ENCODE data around the gene HYOU1.
"Not testable (repeated sequence)": the region's sequence is repeated elsewhere in the genome, so short reads cannot be mapped to it uniquely, and the experiment has no call there.

Gene HYOU1

GRCh38 chr11:119042927-119043326 lies 14.1 kb downstream of the HYOU1 start:
- DNase-seq: no peak

DNA sequence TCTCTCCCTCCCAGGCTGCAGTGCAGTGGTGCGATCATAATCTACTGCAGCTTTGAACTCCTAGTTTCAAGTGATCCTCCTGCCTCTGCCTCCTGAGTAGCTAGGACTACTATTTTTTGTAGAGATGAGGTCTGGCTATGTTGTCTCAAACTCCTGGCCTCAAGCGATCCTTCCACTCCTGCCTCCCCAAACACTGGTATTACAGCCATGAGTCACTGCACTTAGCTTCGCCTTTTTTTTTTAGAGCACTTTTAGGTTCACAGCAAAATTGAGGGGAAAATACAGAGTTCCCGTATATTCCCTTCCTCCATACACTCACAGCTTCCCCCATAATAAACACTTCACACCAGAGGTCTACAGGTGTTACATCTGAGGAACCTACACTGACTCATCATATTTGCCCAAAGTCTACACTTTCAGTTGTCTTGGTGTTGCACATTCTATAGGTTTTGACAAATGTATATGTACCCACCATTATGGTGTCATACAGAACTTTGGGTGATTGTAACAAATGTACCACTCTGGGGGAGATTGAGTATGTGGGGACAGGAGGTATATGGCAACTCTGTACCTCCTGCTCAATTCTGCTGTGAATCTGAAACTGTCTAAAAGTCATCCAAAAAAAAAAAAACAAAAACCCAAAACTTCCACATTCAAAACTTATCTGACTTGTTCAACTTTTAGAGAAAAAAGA lies 15.0 kb downstream of the HYOU1 start:
- DNase-seq: no peak

- DNase-seq: not testable (repeated sequence)
Measured at GRCh38 chr11:119039471-119039870, 17.5 kb downstream of the HYOU1 start.

- DNase-seq: no peak
Measured at GRCh38 chr11:119038884-119039283, 18.1 kb downstream of the HYOU1 start.

DNA sequence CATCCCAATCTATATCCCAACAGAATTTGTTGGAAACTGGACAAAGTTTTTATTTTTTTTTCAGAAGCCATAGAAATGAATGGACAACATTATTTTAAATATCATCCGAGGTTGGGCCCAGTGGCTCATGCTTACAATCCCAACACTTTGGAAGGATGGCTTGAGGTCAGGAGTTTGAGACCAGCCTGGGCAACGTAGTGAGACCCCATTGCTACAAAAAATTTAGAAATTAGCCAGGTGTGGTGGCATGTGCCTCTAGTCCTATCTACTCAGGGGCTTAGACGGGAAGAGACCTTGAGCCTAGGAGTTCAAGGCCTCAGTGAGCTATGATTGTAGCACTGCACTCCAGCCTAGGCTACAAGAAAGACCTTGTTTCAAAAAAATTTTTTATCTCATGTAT lies 22.2 kb downstream of the HYOU1 start:
- DNase-seq: no peak

DNA sequence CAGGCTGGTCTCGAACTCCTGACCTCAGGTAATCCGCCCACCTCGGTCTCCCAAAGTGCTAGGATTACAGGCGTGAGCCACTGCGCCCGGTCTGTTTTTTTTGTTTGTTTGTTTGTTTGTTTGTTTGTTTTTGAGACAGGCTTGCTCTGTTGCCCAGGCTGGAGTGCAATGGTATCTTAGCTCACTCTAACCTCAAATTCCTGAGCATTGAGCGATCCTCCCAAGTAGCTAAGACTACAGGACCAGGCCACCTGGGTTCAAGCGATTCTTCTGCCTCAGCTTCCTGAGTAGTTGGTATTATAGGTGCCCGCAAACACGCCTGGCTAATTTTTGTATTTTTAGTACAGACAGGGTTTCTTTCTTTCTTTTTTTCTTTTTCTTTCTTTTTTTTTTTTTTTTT lies 23.6 kb downstream of the HYOU1 start:
- not testable (repeated sequence) for DNase-seq

GRCh38 chr11:119031912-119032280 lies 25.1 kb downstream of the HYOU1 start:
- no peak for DNase-seq

DNA sequence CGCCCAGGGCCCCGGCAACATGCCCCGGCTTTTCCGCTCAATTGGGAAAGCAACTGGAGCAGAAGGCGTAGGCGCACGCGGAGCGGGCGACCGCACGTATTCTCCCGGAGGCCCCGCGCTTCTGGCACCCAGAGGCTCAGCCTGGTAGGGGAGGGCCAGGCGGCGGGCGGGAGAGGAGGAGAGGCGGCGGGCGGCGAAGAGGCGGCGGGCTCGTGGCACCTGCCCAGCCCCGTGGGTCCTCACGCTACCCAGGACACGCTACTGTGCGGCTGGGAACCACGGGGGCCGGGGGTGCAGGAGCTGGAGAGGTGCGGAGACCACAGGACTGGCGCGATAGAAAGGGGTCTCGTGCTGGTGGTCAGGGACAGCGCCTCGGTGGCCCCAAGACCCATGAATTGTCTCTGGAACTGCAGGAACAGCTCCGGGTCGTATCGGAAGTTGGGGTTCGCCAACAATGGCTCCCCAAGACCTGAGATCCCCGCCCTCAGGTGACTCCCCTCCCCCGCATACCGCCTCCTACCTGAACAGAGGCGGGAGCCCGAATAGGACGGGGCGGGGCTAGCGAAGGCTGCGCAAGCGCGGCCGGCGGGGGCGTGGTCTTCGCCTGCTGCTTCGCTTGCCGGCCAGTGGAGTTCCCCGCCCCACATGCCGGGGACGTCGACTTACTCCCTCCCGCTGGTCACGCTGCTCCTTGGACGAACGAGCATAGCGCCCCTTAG lies 26.5 kb downstream of the HYOU1 start, which contains the start of gene SLC37A4:
SLC37A4 (minus strand) TSS at position 549 of the 719 bp plus-strand sequence.
- peak; percentile 96 for DNase-seq

DNA sequence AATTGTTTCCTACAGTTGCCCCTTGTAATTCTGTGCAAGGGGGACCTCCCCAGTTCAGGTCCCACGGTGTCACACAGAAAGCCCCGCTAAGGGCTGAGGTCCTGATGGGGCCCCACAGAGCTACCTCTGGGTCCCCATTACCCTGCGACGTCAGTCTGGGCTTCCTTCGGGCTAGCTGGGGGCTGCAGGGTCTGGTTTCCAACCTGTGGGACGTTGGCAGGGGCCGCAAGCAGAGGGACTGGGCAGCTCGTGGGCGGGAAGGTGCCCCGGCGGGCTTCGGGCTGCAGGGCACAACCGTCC lies 27.0 kb downstream of the HYOU1 start:
- DNase-seq: no peak

GRCh38 chr11:119029340-119030028 lies 27.5 kb downstream of the HYOU1 start:
- no peak for DNase-seq

GRCh38 chr11:119029069-119029339 lies 28.0 kb downstream of the HYOU1 start:
- no peak for DNase-seq

- DNase-seq: no peak
Measured at GRCh38 chr11:119028346-119029068, 28.5 kb downstream of the HYOU1 start.

DNA sequence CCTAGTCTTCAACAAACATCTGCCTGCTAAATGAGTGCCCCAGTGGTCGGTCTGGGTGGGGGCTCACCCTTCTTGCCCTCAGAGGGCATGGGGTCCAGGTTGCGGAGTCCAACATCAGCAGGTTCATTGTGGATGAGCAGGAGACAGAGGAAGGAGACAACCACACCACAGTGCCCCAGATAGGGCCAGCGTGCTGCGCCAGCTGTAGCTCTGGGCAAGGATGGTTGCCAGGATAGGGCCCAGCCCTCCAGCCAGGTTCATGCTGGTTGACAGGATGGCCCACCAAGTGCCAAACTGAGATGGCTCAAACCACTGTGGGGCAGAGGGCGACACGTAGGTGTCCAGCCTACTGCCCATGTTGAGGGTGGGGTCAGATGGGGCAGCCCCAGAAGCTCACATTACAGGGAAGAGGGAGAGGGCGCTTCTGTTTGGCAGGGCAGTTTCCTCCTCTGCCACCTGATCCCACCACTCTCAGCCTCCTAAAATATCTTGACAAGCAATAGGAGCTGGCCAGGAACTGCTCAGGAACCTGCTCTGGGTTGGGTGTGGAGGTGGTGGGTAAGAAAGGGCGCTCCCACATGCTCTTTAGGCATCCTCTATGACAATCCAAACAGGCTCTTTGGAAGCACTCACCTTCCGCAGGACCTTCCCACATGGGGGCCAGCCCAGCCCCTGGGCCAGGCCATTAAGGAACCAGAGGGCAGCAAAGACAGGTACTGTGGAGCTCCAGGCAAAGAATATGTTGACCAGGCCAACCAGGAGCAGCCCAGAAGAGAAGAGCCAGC lies 29.3 kb downstream of the HYOU1 start:
- no peak for DNase-seq

- DNase-seq: no peak
Measured at GRCh38 chr11:119026970-119027369, 30.0 kb downstream of the HYOU1 start.

- DNase-seq: no peak
Measured at GRCh38 chr11:119025978-119026766, 30.8 kb downstream of the HYOU1 start.

DNA sequence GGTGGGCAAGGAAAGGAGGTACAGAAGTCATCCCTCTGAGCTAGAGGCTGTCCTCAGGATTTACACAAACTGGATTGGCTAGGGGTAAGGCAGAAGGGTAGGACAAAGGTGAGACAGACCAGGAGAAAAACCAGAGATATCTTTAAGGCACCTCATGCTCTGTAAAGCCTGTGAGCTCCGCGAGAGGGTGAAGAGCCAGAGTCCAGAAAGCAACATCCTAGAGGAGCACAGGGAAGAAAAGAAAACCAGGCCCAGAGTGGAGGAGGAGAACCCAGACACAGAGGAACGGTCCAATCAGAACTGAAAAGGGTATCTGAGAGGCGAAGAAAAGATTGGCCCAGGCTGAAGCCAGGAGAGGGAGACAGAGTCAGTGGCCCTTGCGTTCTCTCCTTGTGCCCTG lies 31.5 kb downstream of the HYOU1 start:
- DNase-seq: no peak

GRCh38 chr11:119025099-119025473 lies 31.9 kb downstream of the HYOU1 start:
- DNase-seq: no peak

- no peak for DNase-seq
Measured at GRCh38 chr11:119024430-119025098, 32.4 kb downstream of the HYOU1 start.

GRCh38 chr11:119023741-119024140 lies 33.3 kb downstream of the HYOU1 start:
- no peak for DNase-seq

GRCh38 chr11:119021631-119022030 lies 35.4 kb downstream of the HYOU1 start:
- DNase-seq: no peak

- no peak for DNase-seq
Measured at GRCh38 chr11:119019996-119020395, 37.0 kb downstream of the HYOU1 start.
